GM12801 (cell line): ENCODE results near the gene TOMM7.

Experiments
- CTCF ChIP-seq: IDR thresholded peaks from one replicate; pipeline ENCODE4 v1.5.1; 2011; ENCODE audit warnings: control low read depth; ENCODE audit not compliant: insufficient read length; ENCODE audit errors: extremely low read depth

The TOMM7 gene

GRCh38 chr7:22864855-22865601 is 42.4 kb upstream of the TOMM7 start:
- no peak for TF ChIP-seq CTCF

- TF ChIP-seq CTCF, result no peak
Observed at GRCh38 chr7:22864301-22864700, 41.7 kb upstream of the TOMM7 start.

GRCh38 chr7:22863156-22863899 is 40.7 kb upstream of the TOMM7 start:
- no peak for TF ChIP-seq CTCF

DNA sequence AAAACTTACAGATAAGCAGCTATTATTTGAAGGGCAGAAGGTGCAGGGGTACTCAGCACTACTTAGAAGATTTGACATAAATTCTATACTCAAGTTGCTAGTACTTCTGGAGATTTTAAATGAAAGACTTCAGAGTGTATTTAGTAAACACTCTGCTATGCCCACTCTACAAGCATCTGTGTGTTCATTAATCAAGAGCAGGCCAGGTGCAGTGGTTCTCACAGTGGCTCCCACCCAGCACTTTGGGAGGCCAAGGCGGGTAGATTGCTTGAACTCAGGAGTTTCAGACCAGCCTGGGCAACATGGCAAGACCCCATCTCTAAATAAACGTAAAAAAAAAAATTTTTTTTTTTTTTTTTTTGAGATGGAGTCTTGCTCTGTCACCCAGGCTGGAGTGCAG is 38.9 kb upstream of the TOMM7 start:
- no peak for TF ChIP-seq CTCF

GRCh38 chr7:22860784-22861482 is 38.3 kb upstream of the TOMM7 start:
- TF ChIP-seq CTCF, result no peak

DNA sequence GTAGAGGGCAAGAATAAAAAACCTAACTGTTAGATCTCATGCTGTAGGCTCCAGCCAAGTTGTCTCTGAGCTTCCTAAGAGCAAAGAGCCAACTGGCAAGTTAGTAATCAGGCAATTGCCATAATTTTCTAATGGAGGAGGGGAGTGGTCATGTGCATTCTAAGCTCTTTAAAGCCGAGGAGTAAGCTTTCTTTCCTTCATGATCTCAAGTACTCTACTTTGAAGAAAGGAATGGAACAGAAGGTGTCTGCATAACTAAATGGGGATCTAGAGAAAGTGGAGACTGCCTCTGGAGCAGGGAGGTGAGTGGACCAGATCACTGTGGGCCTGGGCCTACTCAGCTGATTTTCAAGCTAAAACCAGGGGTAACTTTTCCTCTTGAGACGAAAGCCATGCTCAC is 37.7 kb upstream of the TOMM7 start:
- no peak for TF ChIP-seq CTCF

GRCh38 chr7:22859641-22860290 is 37.1 kb upstream of the TOMM7 start:
- TF ChIP-seq CTCF, result no peak
